Tibial artery (tissue), 4 donors: ENCODE data around the gene IRAK3.
A peak's percentile ranks its signal among the peaks of the same experiment; 100 is the strongest.

Experiments
- DNase-seq, 2 donors: peaks; one replicate each; pipeline ENCODE4 v3.0.0-alpha.2; 2019
- H3K27ac ChIP-seq, 2 donors: fragments of 200-600 bp; sonication (generic) in 1 of 2; 1 replicate in 1 of 2; 2 replicates in 1 of 2; pipeline ENCODE4 v1.5.1; 2018 to 2019; ENCODE audit warnings: mild to moderate bottlenecking in 1 of 2
- H3K27me3 ChIP-seq, 2 donors: fragments of 200-600 bp; sonication (generic) in 1 of 2; one replicate each; pipeline versions ENCODE4 v1.5.1 to v1.6.0; 2016 to 2019
- H3K36me3 ChIP-seq, 3 donors: fragments of 200-600 bp; sonication (generic) in 2 of 3; one replicate each; pipeline ENCODE4 v1.5.1; 2016 to 2019; ENCODE audit warnings: mild to moderate bottlenecking in 2 of 3
- H3K4me1 ChIP-seq, 4 donors: fragments of 200-600 bp; sonication (generic) in 2 of 4; 1 replicate in 3 of 4; 2 replicates in 1 of 4; pipeline ENCODE4 v1.5.1; 2016 to 2019
- H3K4me3 ChIP-seq, 2 donors: fragments of 200-600 bp; sonication (generic) in 1 of 2; 1 replicate in 1 of 2; 2 replicates in 1 of 2; pipeline ENCODE4 v1.5.1; 2018 to 2019; ENCODE audit warnings: mild to moderate bottlenecking in 2 of 2
- H3K9me3 ChIP-seq, 3 donors: fragments of 200-600 bp; sonication (generic) in 1 of 3; one replicate each; pipeline ENCODE4 v1.5.1; 2016 to 2019
- intact Hi-C: fragments of 100-400 bp; cut with DNase I; formaldehyde crosslinking; loops from one replicate; pipeline ENCODE4 v1.15.0; 2023; ENCODE audit warnings: low total_unique reads
- TF ChIP-seq, protein P1 (sequence below), 2 experiments: fragments of 200-600 bp in 1 of 2; fragments of 450-650 bp in 1 of 2; IDR thresholded peaks; one replicate each; pipeline ENCODE4 v1.5.1; 2017 to 2019; ENCODE audit warnings: antibody characterized with exemption in 2 of 2, mild to moderate bottlenecking in 1 of 2, moderate library complexity in 1 of 2

The IRAK3 gene, protein sequence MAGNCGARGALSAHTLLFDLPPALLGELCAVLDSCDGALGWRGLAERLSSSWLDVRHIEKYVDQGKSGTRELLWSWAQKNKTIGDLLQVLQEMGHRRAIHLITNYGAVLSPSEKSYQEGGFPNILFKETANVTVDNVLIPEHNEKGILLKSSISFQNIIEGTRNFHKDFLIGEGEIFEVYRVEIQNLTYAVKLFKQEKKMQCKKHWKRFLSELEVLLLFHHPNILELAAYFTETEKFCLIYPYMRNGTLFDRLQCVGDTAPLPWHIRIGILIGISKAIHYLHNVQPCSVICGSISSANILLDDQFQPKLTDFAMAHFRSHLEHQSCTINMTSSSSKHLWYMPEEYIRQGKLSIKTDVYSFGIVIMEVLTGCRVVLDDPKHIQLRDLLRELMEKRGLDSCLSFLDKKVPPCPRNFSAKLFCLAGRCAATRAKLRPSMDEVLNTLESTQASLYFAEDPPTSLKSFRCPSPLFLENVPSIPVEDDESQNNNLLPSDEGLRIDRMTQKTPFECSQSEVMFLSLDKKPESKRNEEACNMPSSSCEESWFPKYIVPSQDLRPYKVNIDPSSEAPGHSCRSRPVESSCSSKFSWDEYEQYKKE

DNA sequence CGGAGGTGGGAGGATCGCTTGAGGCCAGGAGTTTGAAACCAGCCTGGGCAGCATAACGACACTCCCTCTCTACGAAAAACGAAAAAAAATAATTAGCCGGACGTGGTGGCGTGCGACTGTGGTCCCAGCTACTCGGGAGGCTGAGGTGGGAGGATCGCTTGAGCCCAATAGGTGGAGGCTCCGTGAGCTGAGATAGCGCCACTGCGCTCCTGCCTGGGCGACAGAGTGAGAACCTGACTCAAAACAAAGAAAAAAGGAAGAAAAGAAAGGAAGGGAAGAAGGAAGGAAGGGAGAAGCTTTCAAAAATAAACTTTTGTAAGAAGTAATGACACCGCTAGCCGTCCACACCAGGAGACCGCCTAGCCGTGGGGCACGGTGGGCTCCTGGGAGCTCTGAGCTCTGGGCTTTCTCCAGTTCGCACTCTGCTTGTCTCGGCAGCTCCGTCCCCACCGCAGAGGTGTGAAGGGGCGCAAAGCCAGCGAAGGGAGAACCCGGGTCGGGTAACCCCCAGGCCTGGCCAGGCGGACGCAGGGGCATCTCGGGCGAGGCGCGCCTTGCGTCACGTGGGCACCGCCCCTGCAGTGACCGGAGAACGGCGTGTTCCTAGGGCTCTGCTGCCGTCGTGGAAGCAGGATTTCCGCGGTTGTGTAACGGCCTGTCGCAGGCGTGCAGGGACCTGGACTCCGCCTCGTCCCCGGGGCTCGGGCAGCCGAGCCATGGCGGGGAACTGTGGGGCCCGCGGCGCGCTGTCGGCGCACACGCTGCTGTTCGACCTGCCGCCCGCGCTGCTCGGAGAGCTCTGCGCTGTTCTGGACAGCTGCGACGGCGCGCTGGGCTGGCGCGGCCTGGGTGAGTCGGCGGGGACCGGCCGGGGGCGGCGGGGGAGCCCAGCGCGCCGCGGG is at the start of gene IRAK3:
Gene IRAK3 (plus strand): TSS at position 631 of the 902 bp plus-strand sequence. CDS start 86 bp downstream, at position 717.
- H3K4me3 ChIP-seq = peak within 1 kb of the TSS; percentile 52 to 63
- intact Hi-C loops = no loop called here
- TF ChIP-seq, protein P1, sequence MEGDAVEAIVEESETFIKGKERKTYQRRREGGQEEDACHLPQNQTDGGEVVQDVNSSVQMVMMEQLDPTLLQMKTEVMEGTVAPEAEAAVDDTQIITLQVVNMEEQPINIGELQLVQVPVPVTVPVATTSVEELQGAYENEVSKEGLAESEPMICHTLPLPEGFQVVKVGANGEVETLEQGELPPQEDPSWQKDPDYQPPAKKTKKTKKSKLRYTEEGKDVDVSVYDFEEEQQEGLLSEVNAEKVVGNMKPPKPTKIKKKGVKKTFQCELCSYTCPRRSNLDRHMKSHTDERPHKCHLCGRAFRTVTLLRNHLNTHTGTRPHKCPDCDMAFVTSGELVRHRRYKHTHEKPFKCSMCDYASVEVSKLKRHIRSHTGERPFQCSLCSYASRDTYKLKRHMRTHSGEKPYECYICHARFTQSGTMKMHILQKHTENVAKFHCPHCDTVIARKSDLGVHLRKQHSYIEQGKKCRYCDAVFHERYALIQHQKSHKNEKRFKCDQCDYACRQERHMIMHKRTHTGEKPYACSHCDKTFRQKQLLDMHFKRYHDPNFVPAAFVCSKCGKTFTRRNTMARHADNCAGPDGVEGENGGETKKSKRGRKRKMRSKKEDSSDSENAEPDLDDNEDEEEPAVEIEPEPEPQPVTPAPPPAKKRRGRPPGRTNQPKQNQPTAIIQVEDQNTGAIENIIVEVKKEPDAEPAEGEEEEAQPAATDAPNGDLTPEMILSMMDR (IDR thresholded peaks at IDR 0.05) = no peak
- peaks cover 0 to 3% (median 1%) of the 10 kb centered on the region in 4 donors for H3K4me1 ChIP-seq
- H3K27me3 ChIP-seq = peaks cover 0 to 10% of the 10 kb centered on the region in 2 donors
- DNase-seq = peak; percentile 90 to 93
- H3K36me3 ChIP-seq = no peaks in the 10 kb centered on the region
- H3K9me3 ChIP-seq = no peaks in the 10 kb centered on the region
- peak within 1 kb of the TSS; percentile 71 to 80 for H3K27ac ChIP-seq

DNA sequence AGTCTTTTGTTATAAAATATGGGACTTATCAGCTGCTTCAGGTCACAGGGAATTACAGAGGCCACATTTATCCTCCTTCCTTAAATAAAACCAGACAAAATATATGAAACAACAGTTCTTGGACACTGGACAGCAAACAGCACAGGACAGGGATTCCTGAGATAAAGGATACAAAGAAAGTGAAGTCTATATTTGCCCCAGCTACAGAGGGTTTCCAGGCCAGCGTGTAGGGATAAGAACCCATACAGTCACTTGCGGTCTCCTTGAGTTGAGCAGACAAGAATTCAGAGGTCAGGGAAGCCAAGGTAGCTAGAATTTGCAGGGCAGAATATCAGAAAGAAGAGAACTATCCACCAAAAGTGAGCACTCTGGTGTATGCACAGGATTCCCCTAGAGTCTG is 49.7 kb upstream of the IRAK3 start:
- no peak for DNase-seq
- Histone ChIP-seq H3K36me3 (peaks cover 55 to 63% (median 61%) of the 10 kb centered on the region in 3 donors), H3K9me3 (peaks cover 2 to 5% (median 4%) of the 10 kb centered on the region in 3 donors), H3K27ac (no peak overlapping the region), H3K27me3 (no peaks in the 10 kb centered on the region), H3K4me1 (no peaks in the 10 kb centered on the region), H3K4me3 (no peak overlapping the region)
- intact Hi-C loops = no loop called here
- TF ChIP-seq, protein P1 (IDR thresholded peaks at IDR 0.05) = no peak

DNA sequence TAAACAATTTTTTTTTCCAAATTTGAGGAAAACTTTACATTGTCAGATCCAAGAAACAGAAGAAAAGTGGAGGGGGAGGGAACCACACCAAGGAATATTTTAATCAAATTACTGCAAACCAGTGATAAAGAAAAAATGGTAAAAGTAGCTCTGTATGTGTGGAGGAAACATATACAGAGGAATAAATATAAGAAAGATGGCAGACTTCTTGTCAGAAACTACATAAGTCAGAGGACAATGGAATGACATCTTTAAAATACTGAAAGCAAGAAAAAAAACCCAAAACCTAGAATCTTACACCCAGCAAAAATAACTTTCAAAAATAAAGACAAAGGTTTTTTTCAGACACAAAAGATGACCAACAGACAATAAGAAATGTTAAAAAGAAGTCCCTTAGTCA is 48.3 kb upstream of the IRAK3 start:
- Histone ChIP-seq H3K36me3 (peaks cover 55 to 63% (median 61%) of the 10 kb centered on the region in 3 donors), H3K4me3 (no peak overlapping the region), H3K4me1 (peaks cover 0 to 10% (median 2%) of the 10 kb centered on the region in 4 donors), H3K27ac (no peak overlapping the region), H3K27me3 (no peaks in the 10 kb centered on the region), H3K9me3 (peaks cover 2 to 5% (median 4%) of the 10 kb centered on the region in 3 donors)
- no peak for DNase-seq
- TF ChIP-seq, protein P1 (IDR thresholded peaks at IDR 0.05) = no peak
- intact Hi-C loops = no loop called here

DNA sequence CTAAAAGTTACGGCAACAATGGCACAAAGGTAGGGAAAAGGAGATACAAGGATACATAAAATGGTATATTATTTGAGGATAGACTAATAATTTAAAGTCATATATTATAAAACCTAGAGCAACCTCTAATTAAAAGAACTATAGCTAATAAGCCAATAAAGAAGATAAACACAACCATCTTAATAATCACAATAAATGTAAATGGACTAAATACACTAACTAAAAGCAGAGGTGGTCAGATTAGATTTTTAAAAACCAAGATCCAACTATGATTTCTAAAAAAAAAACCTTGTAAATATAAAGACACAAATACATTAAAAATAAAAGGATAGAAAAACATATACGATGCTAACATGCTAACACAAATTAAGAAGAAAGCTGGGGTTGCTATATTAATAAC is 47.7 kb upstream of the IRAK3 start:
- peaks cover 59 to 61% (median 60%) of the 10 kb centered on the region in 3 donors for H3K36me3 ChIP-seq
- intact Hi-C loops = no loop called here

DNA sequence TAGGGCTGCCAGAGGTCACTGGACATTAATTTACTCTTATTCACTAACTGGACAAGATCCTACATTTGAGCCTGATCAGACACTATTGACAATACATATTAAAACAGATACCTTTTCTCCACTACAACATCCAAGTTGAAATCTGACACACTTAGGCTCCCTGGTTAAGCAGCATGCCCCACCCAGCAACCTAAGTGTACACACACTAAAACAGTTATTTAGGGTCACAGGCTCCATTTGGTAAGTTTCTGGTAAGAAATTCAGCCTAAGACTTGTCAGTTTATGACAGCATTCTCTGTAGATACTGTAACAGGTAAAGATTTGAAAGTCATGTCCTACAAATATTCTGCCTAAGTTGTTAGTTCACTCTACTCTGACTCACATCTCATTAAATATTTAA is 46.2 kb upstream of the IRAK3 start:
- Histone ChIP-seq H3K4me1 (peaks cover 0 to 10% (median 4%) of the 10 kb centered on the region in 4 donors), H3K36me3 (peaks cover 45 to 52% (median 46%) of the 10 kb centered on the region in 3 donors), H3K27me3 (no peaks in the 10 kb centered on the region), H3K27ac (no peak overlapping the region), H3K4me3 (no peak overlapping the region), H3K9me3 (peaks cover 2 to 5% (median 4%) of the 10 kb centered on the region in 3 donors)
- intact Hi-C loops = no loop called here
- DNase-seq = no peak
- TF ChIP-seq, protein P1 (IDR thresholded peaks at IDR 0.05) = no peak

More for the DNA sequence above, 47.7 kb upstream of the IRAK3 start:
- DNase-seq = no peak
- TF ChIP-seq, protein P1 (IDR thresholded peaks at IDR 0.05) = no peak
- H3K27me3 ChIP-seq = no peaks in the 10 kb centered on the region
- no peak overlapping the region for H3K27ac ChIP-seq
- no peak overlapping the region for H3K4me3 ChIP-seq
- H3K4me1 ChIP-seq = peaks cover 0 to 10% (median 4%) of the 10 kb centered on the region in 4 donors
- H3K9me3 ChIP-seq = peaks cover 2 to 5% (median 4%) of the 10 kb centered on the region in 3 donors
